Testis (tissue), 2 donors: ENCODE data around the gene GUK1.
"Not testable (repeated sequence)": the region's sequence is repeated elsewhere in the genome, so short reads cannot be mapped to it uniquely, and the experiment has no call there.

ENCODE experiments used
- POLR2A ChIP-seq: fragments of 450-650 bp; IDR thresholded peaks from one replicate; pipeline ENCODE4 v1.6.1; 2017; ENCODE audit warnings: antibody characterized with exemption, mild to moderate bottlenecking, moderate library complexity
- TF ChIP-seq, protein P1 (sequence below), 3 experiments: fragments of 450-650 bp in 2 of 3; fragments of 200-600 bp in 1 of 3; sonication (generic) in 1 of 3; IDR thresholded peaks; one replicate each; pipeline ENCODE4 v1.5.1; 2016 to 2019; ENCODE audit warnings: antibody characterized with exemption in 3 of 3, mild to moderate bottlenecking in 2 of 3, moderate library complexity in 1 of 3

- TF ChIP-seq, protein P1, sequence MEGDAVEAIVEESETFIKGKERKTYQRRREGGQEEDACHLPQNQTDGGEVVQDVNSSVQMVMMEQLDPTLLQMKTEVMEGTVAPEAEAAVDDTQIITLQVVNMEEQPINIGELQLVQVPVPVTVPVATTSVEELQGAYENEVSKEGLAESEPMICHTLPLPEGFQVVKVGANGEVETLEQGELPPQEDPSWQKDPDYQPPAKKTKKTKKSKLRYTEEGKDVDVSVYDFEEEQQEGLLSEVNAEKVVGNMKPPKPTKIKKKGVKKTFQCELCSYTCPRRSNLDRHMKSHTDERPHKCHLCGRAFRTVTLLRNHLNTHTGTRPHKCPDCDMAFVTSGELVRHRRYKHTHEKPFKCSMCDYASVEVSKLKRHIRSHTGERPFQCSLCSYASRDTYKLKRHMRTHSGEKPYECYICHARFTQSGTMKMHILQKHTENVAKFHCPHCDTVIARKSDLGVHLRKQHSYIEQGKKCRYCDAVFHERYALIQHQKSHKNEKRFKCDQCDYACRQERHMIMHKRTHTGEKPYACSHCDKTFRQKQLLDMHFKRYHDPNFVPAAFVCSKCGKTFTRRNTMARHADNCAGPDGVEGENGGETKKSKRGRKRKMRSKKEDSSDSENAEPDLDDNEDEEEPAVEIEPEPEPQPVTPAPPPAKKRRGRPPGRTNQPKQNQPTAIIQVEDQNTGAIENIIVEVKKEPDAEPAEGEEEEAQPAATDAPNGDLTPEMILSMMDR (IDR thresholded peaks at IDR 0.05): not testable (repeated sequence)
- not testable (repeated sequence) for TF ChIP-seq POLR2A
Observed at GRCh38 chr1:228173528-228174481, 33.7 kb downstream of the GUK1 start.
